ENCODE measurements around the gene ABCB6. TPM values are rescaled to one million over a fixed set of nuclear protein-coding genes. Genes with fewer than 3 reads are reported as not detected.

Gene ABCB6
- total RNA-seq, 2 experiments from 2014 or later, result 10.0 to 10.3 TPM

- Mint-ChIP-seq H3K27me3 (no peaks in the 10 kb centered on the region), H3K9me3 (no peaks in the 10 kb centered on the region), H3K4me3 (no peak overlapping the region), H3K36me3 (ENCODE audit: low read depth) (peaks cover 21% of the 10 kb centered on the region), H3K4me1 (peaks cover 9% of the 10 kb centered on the region), H3K27ac (no peak overlapping the region)
- ChIA-PET CTCF (interaction anchor here (2.6 kb wide), 1 partner anchor 127 kb away, joined by 16 read pairs; no protein-coding TSS in a partner anchor), POLR2A (no interaction called here)
- no peak for DNase-seq
Measured at GRCh38 chr2:219167997-219168396, 50.8 kb downstream of the ABCB6 start.

- ChIA-PET POLR2A (no interaction called here), CTCF (interaction anchor here (1.1 to 2.2 kb wide), 5 partner anchors 11 to 136 kb away, joined by 3 to 10 read pairs (median 5); partner anchors contain the start of gene CNPPD1)
- no peak for DNase-seq
- peaks cover 3% of the 10 kb centered on the region for H3K36me3 Mint-ChIP-seq (ENCODE audit: low read depth)
- H3K9me3 Mint-ChIP-seq, result no peaks in the 10 kb centered on the region
- no peak overlapping the region for H3K4me3 Mint-ChIP-seq
- no peak overlapping the region for H3K27ac Mint-ChIP-seq
- H3K27me3 Mint-ChIP-seq, result no peaks in the 10 kb centered on the region
- peaks cover 10% of the 10 kb centered on the region for H3K4me1 Mint-ChIP-seq
Measured at GRCh38 chr2:219165058-219165911, 53.5 kb downstream of the ABCB6 start.

GRCh38 chr2:219163156-219163555 is 55.6 kb downstream of the ABCB6 start:
- no peak overlapping the region for H3K27ac Mint-ChIP-seq
- no peak for DNase-seq
- H3K9me3 Mint-ChIP-seq, result no peaks in the 10 kb centered on the region
- ChIA-PET CTCF (interaction anchor here (0.9 to 2.1 kb wide), 2 partner anchors 128 to 132 kb away, joined by 3 to 10 read pairs; no protein-coding TSS in a partner anchor), POLR2A (no interaction called here)
- peaks cover 24% of the 10 kb centered on the region for H3K4me1 Mint-ChIP-seq
- H3K4me3 Mint-ChIP-seq, result no peak overlapping the region
- H3K27me3 Mint-ChIP-seq, result no peaks in the 10 kb centered on the region
- peaks cover 3% of the 10 kb centered on the region for H3K36me3 Mint-ChIP-seq (ENCODE audit: low read depth)

- Mint-ChIP-seq H3K27ac (peak overlapping the region; percentile 96), H3K36me3 (ENCODE audit: low read depth) (peaks cover 14% of the 10 kb centered on the region), H3K9me3 (no peaks in the 10 kb centered on the region), H3K4me3 (peak overlapping the region; percentile 84), H3K4me1 (peaks cover 31% of the 10 kb centered on the region), H3K27me3 (no peaks in the 10 kb centered on the region)
- ChIA-PET CTCF (interaction anchor here (1.1 to 3.9 kb wide), 2 partner anchors 13 to 19 kb away, joined by 3 to 37 read pairs; partner anchors contain the start of gene CNPPD1), POLR2A (no interaction called here)
- DNase-seq, result no peak
Measured at GRCh38 chr2:219161097-219161496, 57.7 kb downstream of the ABCB6 start.

- Mint-ChIP-seq H3K27ac (peak within 1 kb of the TSS; percentile 96), H3K4me1 (peaks cover 31% of the 10 kb centered on the region), H3K36me3 (ENCODE audit: low read depth) (peaks cover 12% of the 10 kb centered on the region), H3K9me3 (no peaks in the 10 kb centered on the region), H3K27me3 (no peaks in the 10 kb centered on the region), H3K4me3 (peak within 1 kb of the TSS; percentile 84)
- POLR2A ChIA-PET, result no interaction called here
- CTCF ChIA-PET, result interaction anchor here (0.7 to 9.2 kb wide), 13 partner anchors 12 to 227 kb away, joined by 3 to 85 read pairs (median 5); partner anchors contain the start of genes CNPPD1 and DNPEP
- DNase-seq, result peak; percentile 92
Measured at GRCh38 chr2:219160186-219161017, 58.4 kb downstream of the ABCB6 start, which contains the start of gene NHEJ1. NHEJ1 (minus strand) TSS chr2:219160815; CDS start chr2:219158362, 2,453 bp downstream.

Other genes starting within 250 kb of the ABCB6 start
- gene FEV, start 233.8 kb downstream of the ABCB6 start, total RNA-seq, result not detected
- gene CRYBA2, start 225.5 kb downstream of the ABCB6 start, total RNA-seq, result not detected
- gene CFAP65, start 177.4 kb downstream of the ABCB6 start, total RNA-seq, result not detected
- not detected for gene IHH, start 158.0 kb downstream of the ABCB6 start, total RNA-seq
- 10 to 100 TPM; 18.1 to 20.3 TPM for gene NHEJ1, start 58.1 kb downstream of the ABCB6 start, total RNA-seq
- gene SLC23A3, start 48.9 kb downstream of the ABCB6 start, total RNA-seq, result 1 to 10 TPM; 2.3 to 2.8 TPM
- gene CNPPD1, start 42.0 kb downstream of the ABCB6 start, total RNA-seq, result 10 to 100 TPM; 79.6 to 79.8 TPM
- gene RETREG2, start 40.7 kb downstream of the ABCB6 start, total RNA-seq, result 100 to 1,000 TPM in 1 of 2 experiments, 10 to 100 TPM in 1; 95.1 to 102 TPM
- gene ZFAND2B, start 12.2 kb downstream of the ABCB6 start, total RNA-seq, result 10 to 100 TPM; 49.1 to 60.2 TPM
- gene ATG9A, start 10.7 kb upstream of the ABCB6 start, total RNA-seq, result 10 to 100 TPM; 48.5 to 52.9 TPM
- 100 to 1,000 TPM in 1 of 2 experiments, 10 to 100 TPM in 1; 92.0 to 100 TPM for gene ANKZF1, start 10.8 kb upstream of the ABCB6 start, total RNA-seq
- 1 to 10 TPM; 3.3 to 3.4 TPM for gene GLB1L, start 26.5 kb upstream of the ABCB6 start, total RNA-seq
- 10 to 100 TPM; 33.0 to 33.5 TPM for gene STK16, start 26.5 kb upstream of the ABCB6 start, total RNA-seq
- gene TUBA4B, start 34.3 kb upstream of the ABCB6 start, total RNA-seq, result not detected
- 100 to 1,000 TPM; 261 to 339 TPM for gene TUBA4A, start 35.0 kb upstream of the ABCB6 start, total RNA-seq
- gene DNAJB2, start 60.4 kb upstream of the ABCB6 start, total RNA-seq, result 10 to 100 TPM; 38.2 to 40.9 TPM
- not detected for gene PTPRN, start 90.4 kb upstream of the ABCB6 start, total RNA-seq
- gene RESP18, start 113.8 kb upstream of the ABCB6 start, total RNA-seq, result not detected
- gene DNPEP, start 169.0 kb upstream of the ABCB6 start, total RNA-seq, result 10 to 100 TPM; 58.8 to 64.9 TPM
- gene DES, start 199.4 kb upstream of the ABCB6 start, total RNA-seq, result not detected
- gene SPEG, start 215.9 kb upstream of the ABCB6 start, total RNA-seq, result 1 to 10 TPM; 2.0 to 2.6 TPM

All from activated CD4-positive, alpha-beta T cell treated with anti-CD3 and anti-CD28 coated beads, Interleukin-2, amount 10 ng/mL, durations not matched to agents 7 days and 5 days (primary cell).